GM12801 (cell line): ENCODE data around the gene CLMP.

Experiments used
- TF ChIP-seq, protein P1 (sequence below): IDR thresholded peaks from one replicate; pipeline ENCODE4 v1.5.1; 2011; ENCODE audit warnings: control low read depth; ENCODE audit not compliant: insufficient read length; ENCODE audit errors: extremely low read depth

Gene CLMP

DNA sequence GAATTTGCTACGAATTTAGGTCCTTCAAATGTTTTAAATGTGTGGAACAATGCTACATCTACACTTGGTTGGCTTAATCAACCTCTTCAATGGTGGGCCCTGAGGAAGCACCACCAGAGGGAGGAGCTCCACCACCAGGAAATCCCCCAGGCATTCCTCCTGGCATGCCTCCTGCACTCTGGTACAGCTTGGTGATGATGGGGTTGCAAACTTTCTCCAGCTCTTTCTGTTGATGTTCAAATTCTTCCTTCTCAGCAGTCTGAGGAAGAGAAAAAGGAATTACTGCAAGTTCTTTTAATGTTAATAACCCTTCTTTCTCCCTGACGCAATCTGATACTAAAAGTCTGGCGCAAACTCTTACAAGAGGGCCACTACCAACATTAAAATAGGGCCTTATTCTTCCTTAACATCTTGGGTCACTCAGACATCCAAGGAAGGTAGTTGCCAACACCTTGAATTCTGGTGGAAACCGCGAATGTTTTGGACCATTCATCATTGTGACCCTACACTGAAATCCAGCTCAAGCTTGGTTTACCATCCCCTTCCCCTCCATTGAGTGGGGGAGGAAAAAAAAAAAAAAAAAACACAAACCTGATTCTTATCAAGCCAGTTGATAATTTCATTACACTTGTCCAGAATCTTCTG, 137.3 kb downstream of the CLMP start:
- TF ChIP-seq, protein P1, sequence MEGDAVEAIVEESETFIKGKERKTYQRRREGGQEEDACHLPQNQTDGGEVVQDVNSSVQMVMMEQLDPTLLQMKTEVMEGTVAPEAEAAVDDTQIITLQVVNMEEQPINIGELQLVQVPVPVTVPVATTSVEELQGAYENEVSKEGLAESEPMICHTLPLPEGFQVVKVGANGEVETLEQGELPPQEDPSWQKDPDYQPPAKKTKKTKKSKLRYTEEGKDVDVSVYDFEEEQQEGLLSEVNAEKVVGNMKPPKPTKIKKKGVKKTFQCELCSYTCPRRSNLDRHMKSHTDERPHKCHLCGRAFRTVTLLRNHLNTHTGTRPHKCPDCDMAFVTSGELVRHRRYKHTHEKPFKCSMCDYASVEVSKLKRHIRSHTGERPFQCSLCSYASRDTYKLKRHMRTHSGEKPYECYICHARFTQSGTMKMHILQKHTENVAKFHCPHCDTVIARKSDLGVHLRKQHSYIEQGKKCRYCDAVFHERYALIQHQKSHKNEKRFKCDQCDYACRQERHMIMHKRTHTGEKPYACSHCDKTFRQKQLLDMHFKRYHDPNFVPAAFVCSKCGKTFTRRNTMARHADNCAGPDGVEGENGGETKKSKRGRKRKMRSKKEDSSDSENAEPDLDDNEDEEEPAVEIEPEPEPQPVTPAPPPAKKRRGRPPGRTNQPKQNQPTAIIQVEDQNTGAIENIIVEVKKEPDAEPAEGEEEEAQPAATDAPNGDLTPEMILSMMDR = no peak

DNA sequence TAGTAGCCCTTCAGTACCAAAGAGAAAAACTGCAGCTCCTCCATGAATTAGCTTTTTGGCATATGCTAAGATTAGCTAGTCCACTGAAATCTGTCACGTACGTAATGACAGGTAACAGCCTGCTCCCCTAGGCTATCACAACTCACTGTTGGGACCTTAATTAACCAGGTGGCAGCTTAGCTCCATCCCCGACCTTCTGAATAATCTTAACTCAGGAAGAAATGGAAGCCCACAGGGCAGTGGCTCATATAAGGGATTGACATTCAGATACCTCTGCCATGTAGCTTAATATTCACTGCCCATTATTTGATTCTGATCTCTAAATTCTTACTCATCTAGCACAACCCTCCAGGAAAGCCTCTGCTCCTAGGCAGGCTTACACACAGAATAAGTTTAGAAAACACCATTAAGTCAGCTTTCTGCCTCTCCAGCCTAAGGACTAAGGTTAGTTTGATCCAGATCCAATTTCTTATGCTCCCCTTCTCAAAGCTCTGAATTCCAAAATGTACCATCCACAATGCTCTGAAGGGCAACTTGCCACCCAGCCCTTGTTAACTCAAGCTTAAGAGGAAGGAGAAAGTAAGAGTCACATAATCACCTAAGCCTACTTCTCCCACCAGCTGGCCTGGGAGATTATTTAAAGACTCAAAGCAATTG, 138.1 kb downstream of the CLMP start:
- TF ChIP-seq, protein P1 = no peak

DNA sequence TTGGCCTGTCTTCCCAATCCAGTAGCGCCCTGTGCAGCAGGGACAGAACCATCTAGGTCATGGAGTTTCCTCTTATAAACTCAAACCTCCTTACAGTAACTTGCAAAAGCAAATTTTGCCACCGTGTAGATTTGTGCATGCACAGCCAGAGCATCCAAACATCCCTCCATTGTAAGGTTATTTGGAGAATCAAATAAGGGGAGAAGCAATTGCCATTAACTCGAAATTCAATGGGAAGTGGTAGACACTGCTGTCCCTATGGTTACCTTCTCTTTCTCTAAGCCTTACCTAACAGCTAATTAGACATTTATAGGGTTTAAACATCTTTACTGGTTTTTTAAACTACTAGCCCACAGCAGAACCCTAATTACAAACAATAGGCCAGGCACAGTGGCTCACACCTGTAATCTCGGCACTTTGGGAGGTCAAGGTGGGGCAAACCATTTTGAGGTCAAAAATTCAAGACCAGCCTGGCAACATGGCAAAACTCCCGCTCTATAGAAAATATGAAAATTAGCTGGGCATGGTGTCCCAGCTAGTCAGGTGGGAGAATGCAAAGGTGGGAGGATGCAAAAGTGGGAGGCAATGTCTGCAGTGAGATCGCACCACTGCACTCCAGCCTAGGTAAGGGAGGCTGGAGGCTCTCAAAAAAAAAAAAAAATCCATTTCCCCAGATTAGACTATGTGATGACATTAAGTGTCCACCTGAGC, 139.7 kb downstream of the CLMP start:
- TF ChIP-seq, protein P1 = no peak

DNA sequence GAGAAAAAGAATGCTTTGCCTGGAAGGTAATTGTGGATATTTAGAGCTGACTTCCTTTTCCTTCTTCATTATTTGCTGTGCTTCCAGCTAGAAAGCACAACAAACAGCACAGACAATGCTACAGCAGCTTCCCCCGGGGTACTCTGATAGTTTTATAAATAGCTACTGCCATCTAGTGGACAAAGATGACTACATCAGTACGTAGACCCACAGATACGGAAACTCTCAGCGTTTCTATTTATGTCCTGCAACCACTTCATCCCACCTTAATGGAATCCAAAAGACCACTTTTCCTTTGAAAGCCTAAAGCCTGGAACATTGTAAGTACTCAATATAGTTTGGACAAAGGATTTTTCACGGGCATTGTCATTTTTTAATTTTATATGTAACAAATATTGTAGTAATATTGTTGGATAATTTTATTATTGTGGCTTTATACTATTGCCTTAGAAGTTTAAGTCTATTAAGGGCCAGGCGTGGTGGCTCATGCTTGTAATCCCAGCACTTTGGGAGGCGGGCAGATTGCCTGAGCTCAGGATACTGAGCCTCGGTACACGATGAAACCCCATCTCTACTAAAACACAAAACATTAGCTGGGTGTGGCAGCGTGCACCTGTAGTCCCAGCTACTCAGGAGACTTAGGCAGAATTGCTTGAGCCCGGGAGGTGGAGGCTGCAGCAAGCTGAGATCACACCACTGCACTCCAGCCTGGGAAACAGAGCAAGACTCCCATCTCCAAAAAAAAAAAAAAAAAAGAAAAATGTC, 140.6 kb downstream of the CLMP start:
- TF ChIP-seq, protein P1 = no peak

DNA sequence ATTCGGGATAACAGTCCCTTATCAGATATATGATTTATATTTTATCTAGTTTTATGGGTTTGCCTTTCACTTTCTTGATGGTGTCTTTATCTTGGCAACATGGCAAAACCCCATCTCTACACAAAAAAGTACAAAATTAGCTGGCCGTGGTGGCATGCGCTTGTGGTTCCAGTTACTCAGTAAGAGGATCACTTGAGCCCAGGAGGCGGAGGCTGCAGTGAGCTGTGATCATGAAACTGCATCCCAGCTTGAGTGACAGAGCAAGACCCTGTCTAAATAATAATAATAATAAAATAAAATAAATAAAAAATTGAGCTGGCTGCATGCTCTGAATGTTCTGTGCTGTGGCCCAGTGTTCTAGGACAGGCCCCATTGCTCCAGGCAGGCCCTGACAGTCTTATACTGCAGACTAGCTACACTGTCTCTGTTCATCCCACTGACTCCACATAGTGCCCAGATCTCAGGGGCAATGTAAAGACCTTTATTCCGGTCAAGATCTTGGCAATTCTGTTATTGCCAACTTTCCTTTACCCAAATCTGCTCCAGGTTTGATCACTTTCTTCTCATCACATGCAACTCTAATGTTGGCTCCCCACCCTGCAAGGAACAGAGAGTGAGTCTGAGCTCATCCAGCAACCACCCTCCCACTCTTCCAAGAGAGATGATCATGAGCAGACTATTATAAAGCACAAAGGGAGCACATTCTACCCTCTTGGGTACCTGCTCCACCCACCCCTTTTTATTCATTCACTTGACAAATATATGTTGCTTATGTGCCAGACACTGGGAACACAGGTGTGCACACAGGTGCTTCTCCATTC, 141.9 kb downstream of the CLMP start:
- TF ChIP-seq, protein P1 = no peak

DNA sequence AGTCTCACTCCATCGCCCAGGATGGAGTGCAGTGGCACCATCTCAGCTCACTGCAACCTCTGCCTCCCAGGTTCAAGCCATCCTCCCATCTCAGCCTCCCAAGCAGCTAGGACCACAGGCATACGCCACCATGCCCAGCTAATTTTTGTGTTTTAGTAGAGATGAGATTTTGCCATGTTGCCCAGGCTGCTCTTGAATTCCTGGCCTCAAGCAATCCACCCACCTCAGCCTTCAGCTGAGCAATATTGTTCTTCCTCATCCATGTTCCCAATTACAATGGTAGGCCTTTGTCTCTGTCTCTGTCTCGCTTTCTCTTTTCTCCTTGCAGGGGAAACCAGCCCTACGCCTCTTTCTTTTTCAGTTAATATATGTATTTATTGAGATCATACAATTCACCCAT, 143.4 kb downstream of the CLMP start:
- TF ChIP-seq, protein P1 = no peak

DNA sequence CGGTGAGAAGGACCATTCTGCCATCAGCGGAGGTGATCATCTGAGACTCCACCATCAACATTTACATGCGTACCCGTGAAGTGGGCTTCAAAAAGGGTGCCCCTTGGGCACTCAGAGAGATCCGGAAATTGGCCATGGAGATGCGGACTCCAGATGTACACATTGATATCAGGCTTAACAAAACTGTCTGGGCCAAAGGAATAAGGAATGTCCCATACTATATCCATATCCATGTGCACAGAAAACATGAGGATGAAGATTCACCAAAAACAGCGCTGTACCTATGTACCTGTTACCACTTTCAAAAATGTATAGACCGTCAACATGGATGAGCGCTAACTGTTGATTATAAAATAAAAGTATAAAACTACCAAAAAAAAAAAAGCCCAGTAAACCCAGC, 143.9 kb downstream of the CLMP start:
- TF ChIP-seq, protein P1 = no peak
